ENCODE measurements around the gene ARID3C. TPM values are rescaled to one million over a fixed set of nuclear protein-coding genes. Genes with fewer than 3 reads are reported as not detected.

Gene ARID3C
- total RNA-seq, 1 donor from 2014 or later, result not detected

DNA sequence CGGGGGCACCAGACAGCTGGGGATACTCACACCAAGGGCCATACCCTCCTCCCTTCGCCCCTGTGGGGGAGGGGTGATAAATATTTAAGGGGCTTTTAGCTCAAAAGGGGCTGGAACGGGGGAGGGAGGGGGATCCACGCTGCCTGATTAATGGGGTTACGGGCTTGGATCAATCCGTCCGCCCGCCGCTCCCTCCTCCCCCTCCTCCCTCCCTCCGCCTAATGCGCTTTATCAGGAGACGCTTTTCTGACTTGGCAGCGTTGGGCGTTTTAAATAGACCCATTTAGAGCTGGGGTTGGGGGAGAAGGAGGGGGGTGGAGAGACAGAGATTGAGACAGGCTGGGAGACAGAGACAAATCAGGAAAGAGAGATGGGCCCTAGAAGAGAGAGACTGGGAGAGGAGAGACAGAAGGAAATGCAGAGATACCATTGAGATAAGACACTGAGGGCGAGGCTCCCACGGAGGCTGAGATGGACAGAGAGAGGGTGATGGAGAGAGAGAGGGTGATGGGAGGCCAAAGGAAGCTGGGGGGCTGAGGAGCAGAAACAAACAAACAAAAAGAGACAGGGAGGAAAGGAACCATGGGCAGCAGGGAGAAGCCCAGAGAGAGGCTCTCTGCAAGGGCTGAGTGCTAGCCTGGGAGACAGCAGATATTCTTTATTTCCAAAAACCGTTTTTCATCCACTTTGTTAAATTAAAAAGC, 49.6 kb downstream of the ARID3C start:
- no peak overlapping the region for H3K4me3 ChIP-seq (ENCODE audit: low read length in 3 of 3)
- H3K27me3 ChIP-seq (ENCODE audit: control insufficient read depth in 3 of 3, insufficient read depth in 3 of 3, low read length in 3 of 3), result peaks cover 0 to 23% (median 10%) of the 10 kb centered on the region in 3 donors
- H3K36me3 ChIP-seq (ENCODE audit: control insufficient read depth in 3 of 3, insufficient read depth in 3 of 3, low read length in 3 of 3), result peaks cover 0 to 4% (median 3%) of the 10 kb centered on the region in 3 donors
- no peaks in the 10 kb centered on the region for H3K9me3 ChIP-seq (ENCODE audit: control insufficient read depth in 3 of 3, low read length in 3 of 3)
- no peak overlapping the region for H3K27ac ChIP-seq (ENCODE audit: low read depth, low read length)
- H3K4me1 ChIP-seq (ENCODE audit: control insufficient read depth in 3 of 3, insufficient read depth in 3 of 3, low read length in 3 of 3), result peaks cover 6 to 19% (median 14%) of the 10 kb centered on the region in 3 donors
- no peak overlapping the region for H3K9ac ChIP-seq (ENCODE audit: low read depth in 1 of 3, low read length in 3 of 3)

DNA sequence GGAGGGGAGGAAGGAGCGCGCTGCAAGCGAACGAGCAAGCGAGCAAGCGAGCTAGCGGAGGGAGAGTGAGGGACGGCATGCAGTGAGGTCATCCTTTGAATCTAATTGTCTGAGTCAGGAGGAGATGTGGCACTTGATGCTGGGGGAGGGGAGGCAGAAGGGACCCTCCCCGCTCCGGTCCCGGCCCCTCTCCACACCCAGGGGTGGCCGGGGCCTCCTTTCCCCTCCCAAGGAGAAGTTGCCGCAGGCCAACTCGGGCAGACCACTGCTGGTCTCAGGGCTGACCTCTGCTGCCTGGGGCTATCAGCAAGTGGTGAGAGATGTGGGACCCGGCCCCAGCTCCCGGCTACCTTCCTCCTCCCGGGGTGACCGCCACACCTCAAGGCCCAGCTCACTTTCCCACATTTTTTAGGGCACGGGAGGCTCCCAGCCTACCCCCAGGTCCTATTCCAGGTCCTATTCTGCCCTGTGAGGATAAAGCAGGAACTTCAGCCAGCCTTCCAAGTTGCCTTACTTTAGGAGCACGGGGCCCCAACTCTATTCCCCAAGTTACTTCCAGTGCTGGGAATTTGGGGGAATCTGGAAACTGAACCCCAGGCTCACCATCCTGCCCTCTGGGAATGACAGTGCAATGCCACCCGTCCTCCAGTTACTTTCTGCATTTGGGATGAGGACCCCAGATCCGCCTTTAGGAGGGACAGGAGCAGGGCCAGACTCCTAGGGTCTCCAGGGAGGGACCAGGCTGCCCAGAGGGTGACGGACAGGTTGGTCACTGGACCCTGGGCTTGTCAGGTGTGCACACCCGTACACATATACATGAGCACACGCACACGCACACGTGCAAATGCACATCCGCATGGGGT, 50.4 kb downstream of the ARID3C start:
- H3K9ac ChIP-seq (ENCODE audit: low read depth in 1 of 3, low read length in 3 of 3), result no peak overlapping the region
- peaks cover 0 to 4% (median 4%) of the 10 kb centered on the region in 3 donors for H3K36me3 ChIP-seq (ENCODE audit: control insufficient read depth in 3 of 3, insufficient read depth in 3 of 3, low read length in 3 of 3)
- H3K4me1 ChIP-seq (ENCODE audit: control insufficient read depth in 3 of 3, insufficient read depth in 3 of 3, low read length in 3 of 3), result peaks cover 0 to 13% (median 7%) of the 10 kb centered on the region in 3 donors
- H3K4me3 ChIP-seq (ENCODE audit: low read length in 3 of 3), result no peak overlapping the region
- H3K9me3 ChIP-seq (ENCODE audit: control insufficient read depth in 3 of 3, low read length in 3 of 3), result no peaks in the 10 kb centered on the region
- peaks cover 0 to 23% (median 10%) of the 10 kb centered on the region in 3 donors for H3K27me3 ChIP-seq (ENCODE audit: control insufficient read depth in 3 of 3, insufficient read depth in 3 of 3, low read length in 3 of 3)
- no peak overlapping the region for H3K27ac ChIP-seq (ENCODE audit: low read depth, low read length)

DNA sequence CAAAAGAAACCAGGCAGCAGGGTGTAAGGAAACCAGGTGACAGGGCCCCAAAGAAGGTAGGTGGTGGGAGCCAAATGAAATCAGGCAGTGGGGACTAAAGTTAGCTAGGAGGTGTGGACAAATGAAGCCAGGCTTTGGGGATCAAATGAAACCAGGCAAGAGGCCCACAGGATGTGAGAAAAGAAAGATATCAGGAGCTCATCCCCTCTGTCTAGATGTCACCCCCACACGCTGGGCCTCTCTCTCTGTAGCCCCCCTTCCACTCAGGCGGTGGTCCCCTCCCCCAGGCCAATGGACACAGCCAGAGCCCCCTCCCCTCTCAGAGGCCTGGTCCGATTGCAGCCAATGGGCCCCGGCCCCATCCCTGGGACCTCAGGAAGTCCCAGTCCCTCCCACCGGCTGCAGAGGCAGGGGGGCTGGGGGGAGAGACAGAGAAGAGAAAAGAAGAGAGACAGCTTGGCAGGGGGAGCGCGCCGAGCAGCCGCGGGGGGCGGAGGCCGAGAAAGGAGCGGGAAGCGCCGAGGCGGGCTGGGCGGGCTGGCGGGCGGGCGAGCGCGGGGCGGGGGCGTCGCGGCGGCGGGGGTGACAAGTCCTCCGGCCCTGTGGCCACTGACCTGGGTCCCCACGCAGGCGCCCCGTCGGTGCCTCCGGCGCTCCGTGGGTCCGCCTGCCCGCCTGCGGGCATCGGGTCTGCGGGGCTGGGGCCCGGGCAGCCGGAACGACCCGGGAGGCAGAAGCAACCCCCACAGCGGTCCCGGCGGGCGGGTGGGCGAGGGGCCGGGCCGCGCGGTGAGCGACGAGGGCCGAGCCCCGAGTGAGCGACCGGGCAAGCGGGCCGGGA, 51.2 kb downstream of the ARID3C start:
- H3K9me3 ChIP-seq (ENCODE audit: control insufficient read depth in 3 of 3, low read length in 3 of 3), result no peaks in the 10 kb centered on the region
- H3K4me3 ChIP-seq (ENCODE audit: low read length in 3 of 3), result no peak overlapping the region
- H3K36me3 ChIP-seq (ENCODE audit: control insufficient read depth in 3 of 3, insufficient read depth in 3 of 3, low read length in 3 of 3), result peaks cover 0 to 5% (median 4%) of the 10 kb centered on the region in 3 donors
- H3K27me3 ChIP-seq (ENCODE audit: control insufficient read depth in 3 of 3, insufficient read depth in 3 of 3, low read length in 3 of 3), result peaks cover 0 to 20% (median 10%) of the 10 kb centered on the region in 3 donors
- peaks cover 0 to 6% (median 3%) of the 10 kb centered on the region in 3 donors for H3K4me1 ChIP-seq (ENCODE audit: control insufficient read depth in 3 of 3, insufficient read depth in 3 of 3, low read length in 3 of 3)
- H3K27ac ChIP-seq (ENCODE audit: low read depth, low read length), result no peak overlapping the region
- no peak overlapping the region for H3K9ac ChIP-seq (ENCODE audit: low read depth in 1 of 3, low read length in 3 of 3)

DNA sequence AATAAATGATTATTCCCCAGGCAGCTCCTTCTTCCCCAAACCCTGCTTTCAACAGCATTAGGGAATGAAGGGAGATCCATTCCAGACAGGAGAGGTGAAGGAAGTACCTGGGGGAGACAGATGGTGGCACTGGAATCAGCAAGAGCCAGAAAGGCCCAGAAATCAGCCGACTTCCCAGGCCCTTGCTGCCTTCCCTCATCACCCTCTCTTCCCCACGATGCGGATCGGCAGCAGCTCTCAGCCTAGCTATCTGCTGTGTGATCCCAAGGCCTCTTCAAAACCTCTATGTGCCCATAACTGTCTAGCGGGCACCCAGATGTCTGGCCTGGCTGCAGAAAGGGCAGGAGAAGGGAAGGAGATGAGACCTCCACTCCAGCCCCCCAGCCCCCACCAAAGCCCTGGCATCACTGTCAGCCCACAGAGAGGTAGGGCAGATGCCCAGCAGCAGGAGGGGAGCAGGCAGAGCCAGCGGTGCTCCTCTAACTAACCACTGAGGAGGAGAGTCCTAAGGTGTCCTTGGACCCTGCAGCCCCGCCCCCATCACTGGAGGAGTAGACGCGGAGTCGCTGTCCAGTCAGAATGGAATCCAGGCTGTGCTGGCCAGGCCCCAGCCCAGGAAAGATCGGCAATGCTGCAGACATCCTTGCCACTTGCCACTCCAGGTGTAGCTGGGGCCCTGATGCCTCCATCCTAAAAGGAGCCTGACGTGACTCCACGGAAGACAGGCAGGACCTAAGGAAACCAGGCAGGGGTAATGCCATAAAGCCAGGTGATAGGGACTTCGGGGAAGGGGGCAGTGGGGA, 52.1 kb downstream of the ARID3C start:
- Histone ChIP-seq H3K9ac (ENCODE audit: low read depth in 1 of 3, low read length in 3 of 3) (no peak overlapping the region), H3K9me3 (ENCODE audit: control insufficient read depth in 3 of 3, low read length in 3 of 3) (no peaks in the 10 kb centered on the region), H3K27me3 (ENCODE audit: control insufficient read depth in 3 of 3, insufficient read depth in 3 of 3, low read length in 3 of 3) (peaks cover 0 to 20% (median 10%) of the 10 kb centered on the region in 3 donors), H3K4me3 (ENCODE audit: low read length in 3 of 3) (no peak overlapping the region), H3K36me3 (ENCODE audit: control insufficient read depth in 3 of 3, insufficient read depth in 3 of 3, low read length in 3 of 3) (peaks cover 0 to 5% (median 4%) of the 10 kb centered on the region in 3 donors), H3K4me1 (ENCODE audit: control insufficient read depth in 3 of 3, insufficient read depth in 3 of 3, low read length in 3 of 3) (peaks cover 1 to 10% (median 10%) of the 10 kb centered on the region in 3 donors), H3K27ac (ENCODE audit: low read depth, low read length) (no peak overlapping the region)

DNA sequence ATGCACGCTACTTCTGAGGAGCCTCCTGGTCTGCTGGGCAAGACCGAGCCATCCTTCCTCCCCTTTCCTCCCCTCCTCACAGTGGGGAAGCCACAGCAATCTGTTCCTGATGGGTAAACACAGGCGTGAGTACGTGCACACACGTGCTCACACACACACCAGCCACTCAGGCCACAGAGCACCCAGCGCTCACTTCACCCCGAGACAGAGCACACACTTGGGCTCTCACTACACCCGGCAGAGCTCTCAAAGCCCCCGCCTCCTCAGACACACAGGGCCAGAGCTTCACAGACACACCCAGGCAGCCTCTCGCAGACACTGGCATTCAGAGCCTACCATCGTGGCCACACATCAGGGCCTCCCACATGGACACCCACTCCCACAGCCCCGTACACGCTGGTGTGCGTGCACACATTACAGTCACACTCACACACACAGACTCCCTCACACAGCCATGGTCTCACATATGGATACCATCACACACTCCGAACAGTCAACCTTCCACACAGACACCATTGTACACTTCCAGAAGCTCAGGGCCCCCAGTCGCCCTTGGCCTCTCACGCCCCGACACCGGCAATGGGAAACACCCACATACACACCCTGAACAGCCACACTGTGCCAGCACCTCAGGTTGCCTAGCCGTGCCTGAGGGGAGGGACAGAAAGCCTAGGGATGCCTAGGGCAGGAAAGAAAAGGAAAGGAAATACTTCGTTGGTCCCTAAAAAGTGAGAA, 52.8 kb downstream of the ARID3C start:
- Histone ChIP-seq H3K4me3 (ENCODE audit: low read length in 3 of 3) (no peak overlapping the region), H3K4me1 (ENCODE audit: control insufficient read depth in 3 of 3, insufficient read depth in 3 of 3, low read length in 3 of 3) (peaks cover 9 to 18% (median 18%) of the 10 kb centered on the region in 3 donors), H3K27me3 (ENCODE audit: control insufficient read depth in 3 of 3, insufficient read depth in 3 of 3, low read length in 3 of 3) (peaks cover 0 to 20% (median 6%) of the 10 kb centered on the region in 3 donors), H3K9me3 (ENCODE audit: control insufficient read depth in 3 of 3, low read length in 3 of 3) (no peaks in the 10 kb centered on the region), H3K27ac (ENCODE audit: low read depth, low read length) (no peak overlapping the region), H3K36me3 (ENCODE audit: control insufficient read depth in 3 of 3, insufficient read depth in 3 of 3, low read length in 3 of 3) (peaks cover 0 to 5% (median 0%) of the 10 kb centered on the region in 3 donors), H3K9ac (ENCODE audit: low read depth in 1 of 3, low read length in 3 of 3) (no peak overlapping the region)

DNA sequence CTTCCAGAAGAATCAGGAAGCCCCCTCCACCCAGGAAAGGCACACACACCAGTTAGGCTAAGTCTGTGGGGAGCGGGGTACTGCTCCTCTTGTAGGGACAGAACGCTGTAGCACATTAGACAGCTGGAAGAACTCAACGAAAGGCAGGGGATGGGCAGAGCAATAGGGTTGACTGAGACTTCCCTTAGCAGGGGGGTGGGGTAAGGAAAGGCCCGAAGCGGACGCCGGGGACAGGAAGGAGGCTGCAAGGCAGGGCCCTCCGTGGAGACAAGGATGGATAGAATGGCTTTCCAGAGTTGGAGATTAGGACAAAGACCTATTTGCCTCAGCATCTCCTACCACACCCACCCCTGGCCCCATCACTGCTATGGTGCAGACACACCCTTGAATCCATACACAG, 53.6 kb downstream of the ARID3C start:
- Histone ChIP-seq H3K36me3 (ENCODE audit: control insufficient read depth in 3 of 3, insufficient read depth in 3 of 3, low read length in 3 of 3) (peaks cover 0 to 5% (median 0%) of the 10 kb centered on the region in 3 donors), H3K4me3 (ENCODE audit: low read length in 3 of 3) (no peak overlapping the region), H3K27ac (ENCODE audit: low read depth, low read length) (no peak overlapping the region), H3K9me3 (ENCODE audit: control insufficient read depth in 3 of 3, low read length in 3 of 3) (no peaks in the 10 kb centered on the region), H3K27me3 (ENCODE audit: control insufficient read depth in 3 of 3, insufficient read depth in 3 of 3, low read length in 3 of 3) (peaks cover 0 to 20% (median 3%) of the 10 kb centered on the region in 3 donors), H3K9ac (ENCODE audit: low read depth in 1 of 3, low read length in 3 of 3) (no peak overlapping the region), H3K4me1 (ENCODE audit: control insufficient read depth in 3 of 3, insufficient read depth in 3 of 3, low read length in 3 of 3) (peaks cover 16 to 26% (median 25%) of the 10 kb centered on the region in 3 donors)

DNA sequence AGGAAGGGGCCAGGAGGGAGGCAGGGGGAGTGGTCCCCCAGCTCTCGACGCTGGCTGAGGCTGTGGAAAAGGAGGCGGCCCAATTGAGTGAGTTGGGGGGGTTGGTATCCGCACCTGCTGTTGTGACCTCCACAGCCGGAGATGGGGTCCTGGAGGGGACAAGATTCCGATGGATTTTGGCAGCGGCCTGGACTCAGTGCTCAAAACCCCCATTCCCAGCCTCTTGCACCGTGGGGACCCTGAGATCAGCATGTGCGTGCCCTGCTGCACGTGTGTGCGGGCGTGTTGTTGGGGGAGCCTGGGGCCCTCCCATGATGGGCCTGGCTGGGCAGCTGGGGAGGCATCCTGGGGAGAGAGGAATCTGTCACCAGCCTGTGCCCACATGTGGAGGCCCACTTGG, 54.3 kb downstream of the ARID3C start:
- Histone ChIP-seq H3K9ac (ENCODE audit: low read depth in 1 of 3, low read length in 3 of 3) (no peak overlapping the region), H3K27me3 (ENCODE audit: control insufficient read depth in 3 of 3, insufficient read depth in 3 of 3, low read length in 3 of 3) (peaks cover 0 to 16% (median 3%) of the 10 kb centered on the region in 3 donors), H3K27ac (ENCODE audit: low read depth, low read length) (no peak overlapping the region), H3K9me3 (ENCODE audit: control insufficient read depth in 3 of 3, low read length in 3 of 3) (no peaks in the 10 kb centered on the region), H3K36me3 (ENCODE audit: control insufficient read depth in 3 of 3, insufficient read depth in 3 of 3, low read length in 3 of 3) (peaks cover 0 to 5% (median 0%) of the 10 kb centered on the region in 3 donors), H3K4me1 (ENCODE audit: control insufficient read depth in 3 of 3, insufficient read depth in 3 of 3, low read length in 3 of 3) (peaks cover 20 to 32% (median 30%) of the 10 kb centered on the region in 3 donors), H3K4me3 (ENCODE audit: low read length in 3 of 3) (no peak overlapping the region)

DNA sequence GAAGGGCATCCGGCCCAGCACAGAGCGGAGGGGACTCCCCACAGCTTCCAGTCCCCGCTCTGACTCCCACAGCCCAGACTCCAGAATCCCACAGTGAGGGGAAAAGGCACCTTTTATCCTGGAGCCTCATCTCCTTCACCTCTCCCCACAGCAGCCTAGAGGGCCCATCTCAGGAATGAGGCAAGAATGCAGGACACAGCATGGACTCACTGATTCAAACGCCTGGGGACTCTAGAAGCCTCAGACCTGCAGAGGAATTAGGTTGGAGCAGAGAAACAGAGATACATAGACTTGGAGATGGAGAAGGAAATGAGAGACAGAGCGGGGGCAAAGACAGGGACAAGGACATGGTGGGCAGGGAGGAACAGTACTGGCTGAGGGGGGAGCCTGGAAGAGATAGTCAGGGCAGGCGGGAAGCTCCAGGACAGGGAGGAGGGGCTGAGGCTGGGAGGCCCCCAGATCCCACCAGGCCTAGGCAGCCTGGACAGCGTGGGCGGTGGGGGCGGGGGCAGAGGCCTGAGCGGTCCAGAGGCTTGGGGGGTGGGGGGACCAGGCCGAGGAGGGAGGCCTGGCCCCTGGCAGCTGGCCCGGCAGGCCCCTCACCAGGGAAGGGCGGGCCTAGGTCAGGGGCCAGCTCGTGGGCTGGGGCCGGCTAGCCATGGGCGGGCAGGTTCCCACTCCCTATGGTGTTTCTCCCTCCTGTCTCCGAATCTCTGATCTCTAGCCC, 55.1 kb downstream of the ARID3C start:
- H3K27ac ChIP-seq (ENCODE audit: low read depth, low read length), result no peak overlapping the region
- H3K9ac ChIP-seq (ENCODE audit: low read depth in 1 of 3, low read length in 3 of 3), result no peak overlapping the region
- H3K9me3 ChIP-seq (ENCODE audit: control insufficient read depth in 3 of 3, low read length in 3 of 3), result no peaks in the 10 kb centered on the region
- peaks cover 20 to 31% (median 30%) of the 10 kb centered on the region in 3 donors for H3K4me1 ChIP-seq (ENCODE audit: control insufficient read depth in 3 of 3, insufficient read depth in 3 of 3, low read length in 3 of 3)
- peaks cover 0 to 5% (median 0%) of the 10 kb centered on the region in 3 donors for H3K36me3 ChIP-seq (ENCODE audit: control insufficient read depth in 3 of 3, insufficient read depth in 3 of 3, low read length in 3 of 3)
- peaks cover 0 to 14% (median 2%) of the 10 kb centered on the region in 3 donors for H3K27me3 ChIP-seq (ENCODE audit: control insufficient read depth in 3 of 3, insufficient read depth in 3 of 3, low read length in 3 of 3)
- no peak overlapping the region for H3K4me3 ChIP-seq (ENCODE audit: low read length in 3 of 3)
